ENCODE data around the gene GPD1. TPM values are rescaled to one million over a fixed set of nuclear protein-coding genes. Genes with fewer than 3 reads are reported as not detected.

Gene GPD1
- total RNA-seq, 4 donors from 2014 or later, result 5.1 to 10.6 (median 7.1) TPM

GRCh38 chr12:50109319-50109718 lies 5.5 kb downstream of the GPD1 start:
- TF ChIP-seq CTCF (IDR thresholded peaks at IDR 0.05) (no peak), POLR2A (IDR thresholded peaks at IDR 0.05) (no peak)
- Histone ChIP-seq H3K27ac (peak overlapping the region; percentile 86 to 98 (median 95)), H3K36me3 (no peaks in the 10 kb centered on the region), H3K9me3 (no peaks in the 10 kb centered on the region), H3K4me3 (replicated peaks in 1 of 3) (no peak overlapping the region), H3K4me1 (peaks cover 35 to 42% of the 10 kb centered on the region in 2 donors), H3K27me3 (no peaks in the 10 kb centered on the region)
- intact Hi-C loops (cut with DNase I), result loop anchor here (10.0 kb wide), 1 partner anchor 205 kb away; no protein-coding TSS in a partner anchor
- WGBS, 2 donors, result 95 to 100% methylated on average over 3 of the region's 3 CpGs
- no peak for DNase-seq

- no peaks in the 10 kb centered on the region for H3K27me3 ChIP-seq
- 32% methylated on average over 8 of the region's 8 CpGs for WGBS, 2 donors
- H3K4me1 ChIP-seq, result peaks cover 37 to 43% of the 10 kb centered on the region in 2 donors
- TF ChIP-seq CTCF (IDR thresholded peaks at IDR 0.05) (no peak), POLR2A (IDR thresholded peaks at IDR 0.05) (no peak)
- intact Hi-C loops (cut with DNase I), result no loop called here
- H3K36me3 ChIP-seq, result no peaks in the 10 kb centered on the region
- peak overlapping the region; percentile 86 to 98 (median 95) for H3K27ac ChIP-seq
- H3K4me3 ChIP-seq (replicated peaks in 1 of 3), result no peak overlapping the region
- DNase-seq, result peak; percentile 63 to 71
- no peaks in the 10 kb centered on the region for H3K9me3 ChIP-seq
Measured at GRCh38 chr12:50110127-50110761, 6.4 kb downstream of the GPD1 start.

GRCh38 chr12:50110762-50111351 lies 7.0 kb downstream of the GPD1 start:
- WGBS, 2 donors, result 18 to 19% methylated on average over 5 to 6 of the region's 7 CpGs
- no peaks in the 10 kb centered on the region for H3K27me3 ChIP-seq
- H3K4me3 ChIP-seq (replicated peaks in 1 of 3), result no peak overlapping the region
- TF ChIP-seq CTCF (IDR thresholded peaks at IDR 0.05) (no peak), POLR2A (IDR thresholded peaks at IDR 0.05) (peak in 1 of 2 donors; percentile 71)
- intact Hi-C loops (cut with DNase I), result no loop called here
- DNase-seq, result peak; percentile 96
- peaks cover 37 to 49% of the 10 kb centered on the region in 2 donors for H3K4me1 ChIP-seq
- H3K36me3 ChIP-seq, result no peaks in the 10 kb centered on the region
- peak overlapping the region; percentile 86 to 98 (median 95) for H3K27ac ChIP-seq
- no peaks in the 10 kb centered on the region for H3K9me3 ChIP-seq

GRCh38 chr12:50111395-50111692 lies 7.5 kb downstream of the GPD1 start:
- Histone ChIP-seq H3K9me3 (no peaks in the 10 kb centered on the region), H3K27me3 (no peaks in the 10 kb centered on the region), H3K27ac (peak overlapping the region; percentile 86 to 98 (median 95)), H3K36me3 (no peaks in the 10 kb centered on the region), H3K4me3 (replicated peaks in 1 of 3) (no peak overlapping the region), H3K4me1 (peaks cover 37 to 53% of the 10 kb centered on the region in 2 donors)
- intact Hi-C loops (cut with DNase I), result no loop called here
- DNase-seq, result no peak
- 4 to 7% methylated on average over 14 to 17 of the region's 19 CpGs for WGBS, 2 donors
- TF ChIP-seq POLR2A (IDR thresholded peaks at IDR 0.05), result no peak
- TF ChIP-seq CTCF (IDR thresholded peaks at IDR 0.05), result peak in 3 of 6 experiments; percentile 72 to 80 (median 73)
